ENCODE results near the gene FAM120B.

Gene FAM120B

DNA sequence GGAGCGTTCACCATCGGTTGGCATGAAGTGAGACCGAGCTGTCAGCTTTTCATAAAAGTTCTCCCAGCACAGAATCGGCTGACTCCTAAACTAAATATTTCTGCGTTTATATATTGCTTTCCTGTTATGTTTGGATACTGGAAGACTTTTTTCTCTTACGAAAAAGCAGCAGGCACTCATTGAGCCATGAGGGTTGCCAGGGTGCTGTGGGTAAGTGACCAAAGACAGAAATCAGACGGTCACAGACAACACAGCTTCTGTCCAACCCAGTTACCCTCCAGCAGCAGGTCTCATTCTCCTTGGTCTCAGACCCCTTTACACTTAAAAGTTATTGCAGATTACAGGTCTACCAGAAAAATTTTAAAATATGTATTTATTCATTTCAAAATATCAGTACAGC, 113.7 kb downstream of the FAM120B start:
- no peak for DNase-seq (ENCODE audit: low read depth in 2 of 2)

GRCh38 chr6:170420791-170421776, 114.5 kb downstream of the FAM120B start:
- DNase-seq (ENCODE audit: low read depth in 2 of 2), result no peak

- DNase-seq (ENCODE audit: low read depth in 2 of 2), result no peak
These were observed 115.4 kb downstream of the FAM120B start for GRCh38 chr6:170421921-170422320.

DNA sequence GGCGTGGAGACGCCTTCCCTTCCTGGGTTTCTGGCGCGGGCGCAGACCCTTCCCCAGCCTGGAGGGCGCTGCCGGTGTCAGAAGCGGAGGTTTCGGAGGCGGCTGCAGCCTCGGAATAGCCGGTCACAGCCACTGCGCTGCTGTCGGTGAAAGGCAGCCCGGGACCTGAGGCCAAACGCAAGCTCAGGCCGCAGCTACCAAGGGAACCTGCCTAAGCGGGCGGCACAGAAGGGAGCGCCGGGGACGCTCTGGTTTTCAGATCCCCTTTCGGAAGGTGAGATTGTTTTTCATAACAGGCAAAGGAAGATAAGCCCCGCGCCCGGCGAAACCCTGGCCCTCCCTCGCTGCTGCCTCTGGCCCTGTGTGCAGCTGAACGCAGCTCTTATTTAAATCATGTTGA, 116.5 kb downstream of the FAM120B start:
- no peak for DNase-seq (ENCODE audit: low read depth in 2 of 2)

DNA sequence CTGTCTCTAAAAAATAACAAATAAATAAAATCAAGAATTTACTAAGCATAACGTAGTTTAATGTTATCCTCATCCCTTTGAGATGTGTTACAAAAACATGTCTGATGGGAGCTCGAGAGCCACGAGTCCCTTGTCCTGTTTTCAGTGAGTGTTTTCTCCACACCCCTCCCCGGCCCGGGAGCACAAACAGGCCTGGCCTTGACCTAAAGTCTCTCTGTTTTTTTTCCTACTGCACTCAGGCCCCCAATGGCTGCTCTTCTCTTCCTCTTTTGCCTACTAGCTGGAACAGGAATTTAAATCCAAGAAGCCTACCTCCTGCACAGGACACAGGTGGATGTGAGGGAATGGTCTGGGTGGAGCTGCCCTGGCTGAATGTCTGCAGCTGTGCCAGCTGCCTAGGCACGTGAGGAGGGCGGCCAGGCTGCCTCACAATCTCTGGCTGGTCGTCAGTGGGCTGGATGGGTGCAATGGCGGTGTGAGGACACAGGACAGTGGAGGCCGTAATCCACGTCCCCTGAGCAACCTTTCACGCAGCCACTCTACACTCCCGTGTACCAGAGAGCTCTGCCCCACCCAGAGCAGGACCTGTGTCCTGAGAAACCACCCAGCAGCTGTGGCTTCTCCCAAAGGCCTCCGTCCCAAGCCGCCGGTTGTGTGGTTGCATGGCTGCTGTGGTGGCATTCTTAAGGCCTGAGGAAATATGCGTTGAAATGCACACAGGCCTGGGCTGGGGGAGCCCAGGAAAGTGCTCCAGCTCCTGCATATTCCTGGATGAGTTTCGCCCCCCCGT, 117.5 kb downstream of the FAM120B start:
- DNase-seq (ENCODE audit: low read depth in 2 of 2), result no peak

GRCh38 chr6:170424604-170425126, 118.1 kb downstream of the FAM120B start:
- DNase-seq (ENCODE audit: low read depth in 2 of 2), result no peak

GRCh38 chr6:170429450-170429849, 122.9 kb downstream of the FAM120B start:
- no peak for DNase-seq (ENCODE audit: low read depth in 2 of 2)

DNA sequence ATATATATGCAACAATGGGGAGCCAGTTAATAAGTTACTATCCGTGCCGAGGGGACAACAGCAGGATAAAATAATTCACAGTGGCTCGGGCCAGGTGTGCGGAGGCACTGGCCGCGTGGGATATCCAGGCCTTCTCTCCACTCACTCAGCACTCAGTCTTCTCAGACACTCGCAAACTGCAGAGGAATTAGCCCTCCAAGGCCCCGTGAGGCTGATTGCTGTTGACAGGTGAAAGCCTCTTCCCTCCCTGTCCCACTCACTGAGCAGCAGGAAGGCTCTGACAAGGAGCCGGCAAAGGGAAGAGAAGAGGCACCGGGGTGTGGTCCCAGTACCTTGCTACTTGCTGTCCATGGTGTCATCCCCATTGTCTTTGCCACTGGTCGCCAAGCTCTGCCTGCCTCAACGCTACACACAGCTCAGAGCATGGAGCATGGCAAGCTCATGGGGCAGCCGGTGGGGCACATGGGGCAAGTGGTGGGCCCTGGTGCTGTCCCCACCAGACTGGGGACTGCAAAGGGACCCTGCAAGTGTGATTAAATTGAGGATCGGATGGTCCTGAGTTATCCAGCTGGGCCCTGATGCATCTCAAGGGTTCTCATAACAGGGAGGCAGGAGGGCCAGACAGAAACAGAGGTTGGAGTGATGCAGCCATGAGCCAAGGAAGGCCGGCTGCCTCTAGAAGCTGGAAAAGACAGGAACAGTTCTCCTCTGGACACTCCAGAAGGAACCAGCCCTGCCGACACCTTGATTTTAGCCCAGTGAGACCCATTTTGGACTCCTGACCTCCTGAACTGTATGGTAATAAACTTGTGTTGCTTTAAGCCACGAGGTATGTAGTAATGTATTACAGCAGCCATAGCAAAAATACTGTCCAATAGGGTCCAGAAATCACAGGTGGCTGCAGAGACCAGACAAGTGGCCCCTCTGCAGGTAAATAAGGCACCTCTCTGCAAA, 126.9 kb downstream of the FAM120B start:
- no peak for DNase-seq (ENCODE audit: low read depth in 2 of 2)

DNA sequence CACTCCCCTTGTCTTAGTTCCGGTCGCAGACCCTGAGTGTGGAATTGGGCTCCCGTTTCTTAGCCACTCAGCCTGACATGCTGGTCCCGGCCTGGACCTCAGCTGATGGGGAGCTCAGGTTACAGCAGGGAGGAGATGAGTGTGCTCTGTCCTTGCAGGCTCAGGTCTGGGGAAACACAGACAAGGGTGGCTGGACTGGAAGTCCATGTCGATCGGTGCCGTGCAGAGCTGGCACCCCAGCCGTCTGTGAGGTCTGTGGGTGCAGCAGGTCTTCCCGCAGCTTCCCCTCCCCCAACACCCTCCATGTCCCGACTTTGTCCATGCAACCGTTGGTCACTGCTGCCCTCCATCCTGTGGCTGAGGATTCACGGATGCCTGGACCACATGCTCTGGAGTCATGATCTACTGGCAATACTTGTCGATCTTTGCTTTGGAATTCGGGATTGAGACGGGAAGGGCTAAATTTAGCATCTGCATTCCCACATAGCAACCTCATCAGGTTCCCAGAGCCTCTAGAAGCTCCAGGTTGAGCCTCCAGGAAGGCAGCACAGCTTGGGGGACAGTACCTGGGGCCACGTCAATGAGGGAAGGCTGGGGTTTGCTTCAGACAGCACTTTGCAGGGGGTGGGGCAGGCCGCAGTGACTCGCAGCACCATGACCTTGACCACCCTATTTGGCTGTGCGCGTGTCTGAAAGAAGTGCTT, 127.7 kb downstream of the FAM120B start:
- no peak for DNase-seq (ENCODE audit: low read depth in 2 of 2)

DNA sequence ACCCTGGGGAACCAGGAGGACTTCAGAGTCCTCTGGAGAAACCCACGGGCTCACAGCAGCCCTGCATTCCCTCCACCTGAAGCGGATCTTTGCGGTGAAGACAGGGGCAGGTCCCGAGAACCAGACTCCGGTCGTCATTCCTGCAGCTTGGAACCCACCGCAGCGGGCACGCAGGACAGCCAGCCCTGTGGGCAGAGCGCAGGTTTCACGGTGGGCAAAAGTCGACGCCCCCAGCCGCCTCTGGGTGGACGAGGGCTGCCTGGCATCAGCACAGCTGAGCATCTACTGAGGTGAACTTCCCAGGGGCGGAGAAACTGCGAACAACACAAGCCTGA, 128.2 kb downstream of the FAM120B start:
- no peak for DNase-seq (ENCODE audit: low read depth in 2 of 2)

GRCh38 chr6:170435766-170436165, 129.2 kb downstream of the FAM120B start:
- no peak for DNase-seq (ENCODE audit: low read depth in 2 of 2)

DNA sequence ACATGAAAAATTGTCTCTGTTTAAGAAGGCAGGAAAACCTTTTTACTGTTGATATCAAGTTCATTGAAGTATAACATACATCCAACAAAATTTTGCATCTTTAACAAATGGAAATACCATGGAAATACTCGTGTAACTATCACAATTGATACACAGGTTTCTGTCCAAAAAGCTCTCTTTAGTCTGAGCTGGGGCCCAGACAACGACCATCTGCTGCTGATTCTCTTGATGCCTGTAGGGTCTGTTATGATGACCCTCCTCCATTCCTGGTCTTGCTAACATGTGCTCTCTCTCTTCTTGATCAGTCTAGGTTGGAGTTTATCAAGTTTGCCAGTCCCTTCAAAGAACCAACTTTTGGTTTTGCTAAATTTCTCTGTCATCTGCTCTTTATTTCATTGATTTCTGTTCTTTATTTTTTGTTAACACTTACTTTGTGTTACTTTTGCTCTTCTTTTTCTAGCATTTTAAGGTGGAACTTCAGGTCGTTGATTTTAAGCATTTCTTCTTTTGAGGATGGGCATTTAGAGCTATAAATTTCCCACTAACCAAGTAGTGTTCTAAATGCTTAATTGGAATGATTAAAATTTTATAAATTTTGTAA, 129.8 kb downstream of the FAM120B start:
- DNase-seq (ENCODE audit: low read depth in 2 of 2), result no peak

GRCh38 chr6:170437719-170438401, 131.3 kb downstream of the FAM120B start:
- no peak for DNase-seq (ENCODE audit: low read depth in 2 of 2)

GRCh38 chr6:170438402-170438753, 131.8 kb downstream of the FAM120B start:
- DNase-seq (ENCODE audit: low read depth in 2 of 2), result peak; percentile 29 to 35

DNA sequence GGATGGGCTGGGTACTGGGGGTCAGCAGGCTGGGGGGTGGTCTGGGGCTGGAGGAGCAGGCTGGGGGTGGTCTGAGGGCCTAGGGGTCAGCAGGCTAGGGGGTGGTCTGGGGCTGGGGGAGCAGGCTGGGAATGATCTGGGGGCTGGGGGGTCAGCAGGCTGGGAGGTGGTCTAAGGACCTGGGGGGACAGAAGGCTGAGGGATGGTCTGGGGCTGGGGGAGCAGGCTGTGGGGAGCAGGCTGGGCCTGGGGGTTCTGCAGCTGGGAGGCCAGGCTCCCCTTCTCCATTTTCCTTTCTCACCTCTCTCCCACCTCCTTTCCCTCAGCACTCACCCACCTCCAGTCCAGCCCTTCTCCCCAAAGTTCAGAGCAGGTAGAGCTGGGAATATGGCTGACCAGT, 132.3 kb downstream of the FAM120B start:
- DNase-seq (ENCODE audit: low read depth in 2 of 2), result no peak

DNA sequence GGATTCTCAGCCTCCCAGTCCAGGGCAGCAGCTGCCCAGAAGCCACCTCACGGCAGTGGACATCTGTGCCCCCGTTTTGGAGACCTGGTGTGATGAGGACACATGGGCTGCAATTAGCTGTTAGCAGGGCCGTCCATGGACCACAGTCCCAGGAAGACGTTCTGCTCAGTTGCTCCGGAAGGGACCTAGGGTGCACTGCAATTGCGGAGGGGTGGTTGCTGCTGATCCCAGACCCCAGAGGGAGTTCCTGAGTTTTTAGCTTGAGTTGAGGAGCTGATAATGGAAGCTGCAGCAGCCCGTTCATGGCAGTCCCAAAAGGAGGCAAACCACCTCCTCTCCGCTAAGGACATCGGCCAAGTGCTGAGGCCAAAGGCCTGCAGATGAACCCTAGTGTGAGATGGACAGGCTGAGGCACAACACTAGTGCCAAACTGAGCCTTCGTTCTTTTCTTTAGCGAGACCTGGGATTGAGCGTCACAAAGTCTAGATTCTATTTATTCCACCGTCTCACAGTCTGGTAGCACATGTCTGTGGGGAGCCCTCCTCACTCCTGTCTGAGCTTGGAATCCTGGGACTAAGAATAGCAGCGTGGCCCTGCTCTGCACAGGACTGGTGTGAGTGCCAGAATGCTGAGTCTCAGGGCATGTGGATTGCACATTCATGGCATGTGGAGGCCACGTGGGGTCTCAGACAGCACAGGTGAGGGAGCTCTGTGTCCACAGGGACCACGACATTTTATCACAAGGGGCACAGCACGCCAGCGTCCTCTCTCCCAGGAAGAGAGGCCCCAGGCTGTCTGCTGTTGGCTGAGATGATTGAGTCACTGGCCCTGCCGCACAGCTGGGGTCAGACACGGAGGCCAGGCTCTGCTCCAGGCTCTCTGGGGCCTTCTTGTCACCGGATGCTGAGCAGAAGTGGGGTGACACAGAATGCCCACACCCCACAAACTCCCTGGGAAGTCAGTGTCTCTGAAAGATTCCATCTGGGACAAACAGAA, 133.1 kb downstream of the FAM120B start:
- no peak for DNase-seq (ENCODE audit: low read depth in 2 of 2)

DNA sequence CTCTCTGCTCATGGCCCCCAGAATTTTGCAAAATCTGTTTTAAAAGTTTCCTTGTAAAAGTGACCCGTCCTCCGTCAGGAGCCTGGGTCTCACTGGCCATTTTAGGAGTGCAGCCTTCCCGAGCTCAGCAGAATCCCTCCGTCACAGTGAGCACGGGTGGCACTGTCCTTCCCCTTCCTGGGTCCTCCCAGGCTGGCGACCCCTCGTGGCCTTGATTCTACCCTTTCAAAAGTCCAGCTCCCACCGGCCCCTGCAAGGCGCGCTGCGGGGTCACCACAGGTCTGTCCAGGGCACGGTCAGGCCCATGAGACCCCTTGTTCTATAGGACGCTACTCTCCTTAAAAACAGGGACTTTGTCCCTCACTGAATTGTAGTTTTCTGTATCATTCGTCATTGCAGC, 133.9 kb downstream of the FAM120B start:
- DNase-seq (ENCODE audit: low read depth in 2 of 2), result no peak

GRCh38 chr6:170441316-170441715, 134.8 kb downstream of the FAM120B start:
- DNase-seq (ENCODE audit: low read depth in 2 of 2), result no peak

GRCh38 chr6:170442596-170442995, 136.0 kb downstream of the FAM120B start:
- DNase-seq (ENCODE audit: low read depth in 2 of 2), result no peak

Data from stimulated activated CD4-positive, alpha-beta T cell treated with anti-CD3 and anti-CD28 coated beads, Interleukin-4, amount 100 ng/mL, for 48 hours (primary cell).